ENCODE results near the gene TBCCD1.

- TF ChIP-seq CTCF (IDR thresholded peaks at IDR 0.05): no peak
- TF ChIP-seq EP300 (IDR thresholded peaks at IDR 0.05): no peak
- no peak for TF ChIP-seq POLR2A (IDR thresholded peaks at IDR 0.05)
Measured at GRCh38 chr3:186598108-186598784, 31.1 kb upstream of the TBCCD1 start.

All from ovary (tissue), 3 donors.